WTC11 (cell line): ENCODE data around the gene CD163L1. TPM values are rescaled to one million over a fixed set of nuclear protein-coding genes. Genes with fewer than 3 reads are reported as not detected.

Experiments used
- ATAC-seq: fragments of 200-7000 bp; cut with Tn5 transposase; 2 replicates; pipeline ENCODE4 v1.10.0; 2021; ENCODE audit warnings: mild to moderate bottlenecking, moderate library complexity
- CTCF ChIA-PET: fragments of 300-600 bp; sonication (Branson Sonifier 250); formaldehyde crosslinking; loops from one replicate; lab custom pipeline; 2021; ENCODE audit warnings: antibody characterized with exemption; lab: Charles Lee
- POLR2A ChIA-PET: fragments of 350-600 bp; sonication (Branson Sonifier 250); formaldehyde crosslinking; loops from one replicate; lab custom pipeline; 2021; ENCODE audit warnings: antibody characterized with exemption; lab: Charles Lee
- DNase-seq: peaks from one replicate; pipeline ENCODE4 v3.0.0; 2021; ENCODE audit warnings: low spot score
- H3K27ac Mint-ChIP-seq: 2 replicates; pipeline ENCODE4 v1.8.0; 2021; ENCODE audit warnings: mixed read lengths
- H3K27me3 Mint-ChIP-seq: 2 replicates; pipeline ENCODE4 v1.8.0; 2021; ENCODE audit warnings: low read depth, mild to moderate bottlenecking, moderate library complexity, mixed read lengths
- H3K36me3 Mint-ChIP-seq: 2 replicates; pipeline ENCODE4 v1.8.0; 2021; ENCODE audit warnings: mixed read lengths
- H3K4me1 Mint-ChIP-seq: 2 replicates; pipeline ENCODE4 v1.8.0; 2022; ENCODE audit warnings: mixed read lengths
- H3K4me3 Mint-ChIP-seq: 2 replicates; pipeline ENCODE4 v1.8.0; 2021; ENCODE audit warnings: mild to moderate bottlenecking, moderate library complexity, mixed read lengths
- H3K9me3 Mint-ChIP-seq: 2 replicates; pipeline ENCODE4 v1.8.0; 2021; ENCODE audit warnings: mixed read lengths
- CREM ChIP-seq: sonication (generic); formaldehyde crosslinking; IDR thresholded peaks from 2 replicates; pipeline ENCODE4 v1.8.1; 2022; ENCODE audit warnings: mild to moderate bottlenecking, missing genetic modification reagents, moderate library complexity
- ELF4 ChIP-seq: sonication (generic); formaldehyde crosslinking; IDR thresholded peaks from 2 replicates; pipeline ENCODE4 v1.8.1; 2022; ENCODE audit warnings: low read depth, mild to moderate bottlenecking, moderate library complexity, missing genetic modification reagents
- EMX1 ChIP-seq: fragments of 250-450 bp; sonication (Bioruptor Pico); IDR thresholded peaks from 2 replicates; pipeline ENCODE4 v1.8.0; 2021; ENCODE audit warnings: mild to moderate bottlenecking
- ESRRA ChIP-seq: sonication (generic); formaldehyde crosslinking; IDR thresholded peaks from 2 replicates; pipeline ENCODE4 v1.8.1; 2022; ENCODE audit warnings: mild to moderate bottlenecking, missing genetic modification reagents, borderline replicate concordance
- HMGA2 ChIP-seq: fragments of 250-450 bp; sonication (Bioruptor Pico); IDR thresholded peaks from 2 replicates; pipeline ENCODE4 v1.4.0; 2021; ENCODE audit warnings: mild to moderate bottlenecking, moderate library complexity
- IRF2 ChIP-seq: sonication (generic); formaldehyde crosslinking; IDR thresholded peaks from 2 replicates; pipeline ENCODE4 v1.8.0; 2022; ENCODE audit warnings: low read depth, missing genetic modification reagents, borderline replicate concordance
- JAZF1 ChIP-seq: fragments of 250-450 bp; sonication (Bioruptor Pico); IDR thresholded peaks from 2 replicates; pipeline ENCODE4 v1.9.0; 2021; ENCODE audit warnings: moderate library complexity, mild to moderate bottlenecking, inconsistent platforms
- MXD4 ChIP-seq: fragments of 250-450 bp; sonication (Bioruptor Pico); IDR thresholded peaks from 2 replicates; pipeline ENCODE4 v1.8.0; 2021; ENCODE audit warnings: mild to moderate bottlenecking, moderate library complexity, borderline replicate concordance
- MYBL2 ChIP-seq: sonication (generic); formaldehyde crosslinking; IDR thresholded peaks from 2 replicates; pipeline ENCODE4 v1.8.1; 2023; ENCODE audit warnings: mild to moderate bottlenecking, moderate library complexity, missing genetic modification reagents
- NR1H2 ChIP-seq: sonication (generic); formaldehyde crosslinking; IDR thresholded peaks from 2 replicates; pipeline ENCODE4 v1.9.0; 2021; ENCODE audit warnings: mild to moderate bottlenecking, moderate library complexity, missing genetic modification reagents
- NR3C1 ChIP-seq: sonication (generic); formaldehyde crosslinking; conservative IDR thresholded peaks from 2 replicates; pipeline ENCODE4 v1.8.1; 2023; ENCODE audit warnings: low read depth, mild to moderate bottlenecking, missing genetic modification reagents
- SMAD3 ChIP-seq: sonication (generic); formaldehyde crosslinking; IDR thresholded peaks from 2 replicates; pipeline ENCODE4 v1.8.0; 2022; ENCODE audit warnings: missing genetic modification reagents, mild to moderate bottlenecking, borderline replicate concordance
- SP1 ChIP-seq: sonication (generic); formaldehyde crosslinking; conservative IDR thresholded peaks from 2 replicates; pipeline ENCODE4 v1.8.1; 2022; ENCODE audit warnings: missing genetic modification reagents
- TP53 ChIP-seq: sonication (generic); formaldehyde crosslinking; IDR thresholded peaks from 2 replicates; pipeline ENCODE4 v1.8.1; 2023; ENCODE audit warnings: mild to moderate bottlenecking, missing genetic modification reagents
- total RNA-seq: library from RNA; stranded (reverse); gene quantifications from 3 replicates; pipeline ENCODE4 v1.2.3, GENCODE V29; 2021
- TF ChIP-seq, protein P1 (sequence below): sonication (generic); formaldehyde crosslinking; IDR thresholded peaks from 2 replicates; pipeline ENCODE4 v1.8.0; 2023; ENCODE audit warnings: missing genetic modification reagents, mild to moderate bottlenecking, borderline replicate concordance
- TF ChIP-seq, protein P2 (sequence below): sonication (generic); formaldehyde crosslinking; IDR thresholded peaks from 2 replicates; pipeline ENCODE4 v1.8.1; 2022; ENCODE audit warnings: low read depth, mild to moderate bottlenecking, moderate library complexity, missing genetic modification reagents, borderline replicate concordance
- TF ChIP-seq, protein P3 (sequence below): sonication (generic); formaldehyde crosslinking; IDR thresholded peaks from 2 replicates; pipeline ENCODE4 v1.8.0; 2022; ENCODE audit warnings: missing genetic modification reagents
- TF ChIP-seq, protein P4 (sequence below): sonication (generic); formaldehyde crosslinking; IDR thresholded peaks from 2 replicates; pipeline ENCODE4 v1.8.0; 2022; ENCODE audit warnings: mild to moderate bottlenecking, missing genetic modification reagents
- TF ChIP-seq, protein P5 (sequence below): fragments of 250-450 bp; sonication (Bioruptor Pico); conservative IDR thresholded peaks from 2 replicates; pipeline ENCODE4 v1.9.0; 2021; ENCODE audit warnings: mild to moderate bottlenecking
- TF ChIP-seq, protein P6 (sequence below): sonication (generic); formaldehyde crosslinking; IDR thresholded peaks from 2 replicates; pipeline ENCODE4 v1.8.1; 2023; ENCODE audit warnings: mild to moderate bottlenecking, missing genetic modification reagents, moderate library complexity
- TF ChIP-seq, protein P7 (sequence below): fragments of 250-450 bp; sonication (Bioruptor Pico); IDR thresholded peaks from 2 replicates; pipeline ENCODE4 v1.9.0; 2021; ENCODE audit warnings: moderate library complexity, mild to moderate bottlenecking, inconsistent platforms, borderline replicate concordance
- TF ChIP-seq, protein P8 (sequence below): sonication (generic); formaldehyde crosslinking; IDR thresholded peaks from 2 replicates; pipeline ENCODE4 v1.8.0; 2022; ENCODE audit warnings: mild to moderate bottlenecking, missing genetic modification reagents

The CD163L1 gene
- total RNA-seq, 1 experiment from 2014 or later: 0.26 TPM

DNA sequence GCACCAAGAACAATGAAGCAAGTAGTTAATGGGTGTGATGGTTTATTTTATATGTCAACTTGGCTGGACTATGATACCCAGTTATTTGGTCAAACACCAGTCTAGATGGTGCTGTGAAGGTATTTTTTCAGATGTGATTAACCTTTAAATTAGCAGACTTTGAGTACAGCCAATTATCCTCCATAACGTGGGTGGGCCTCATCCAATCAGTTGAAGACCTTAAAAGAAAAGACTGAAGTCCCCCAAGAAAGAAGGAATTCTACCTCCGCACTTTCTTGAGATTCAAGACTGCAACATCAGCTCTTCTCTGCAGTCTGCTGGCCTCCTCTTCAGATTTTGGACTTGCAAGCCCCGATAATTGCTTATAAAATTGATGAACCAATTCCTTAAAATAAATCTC lies 47.5 kb downstream of the CD163L1 start (continued):
- TF ChIP-seq, protein P1, sequence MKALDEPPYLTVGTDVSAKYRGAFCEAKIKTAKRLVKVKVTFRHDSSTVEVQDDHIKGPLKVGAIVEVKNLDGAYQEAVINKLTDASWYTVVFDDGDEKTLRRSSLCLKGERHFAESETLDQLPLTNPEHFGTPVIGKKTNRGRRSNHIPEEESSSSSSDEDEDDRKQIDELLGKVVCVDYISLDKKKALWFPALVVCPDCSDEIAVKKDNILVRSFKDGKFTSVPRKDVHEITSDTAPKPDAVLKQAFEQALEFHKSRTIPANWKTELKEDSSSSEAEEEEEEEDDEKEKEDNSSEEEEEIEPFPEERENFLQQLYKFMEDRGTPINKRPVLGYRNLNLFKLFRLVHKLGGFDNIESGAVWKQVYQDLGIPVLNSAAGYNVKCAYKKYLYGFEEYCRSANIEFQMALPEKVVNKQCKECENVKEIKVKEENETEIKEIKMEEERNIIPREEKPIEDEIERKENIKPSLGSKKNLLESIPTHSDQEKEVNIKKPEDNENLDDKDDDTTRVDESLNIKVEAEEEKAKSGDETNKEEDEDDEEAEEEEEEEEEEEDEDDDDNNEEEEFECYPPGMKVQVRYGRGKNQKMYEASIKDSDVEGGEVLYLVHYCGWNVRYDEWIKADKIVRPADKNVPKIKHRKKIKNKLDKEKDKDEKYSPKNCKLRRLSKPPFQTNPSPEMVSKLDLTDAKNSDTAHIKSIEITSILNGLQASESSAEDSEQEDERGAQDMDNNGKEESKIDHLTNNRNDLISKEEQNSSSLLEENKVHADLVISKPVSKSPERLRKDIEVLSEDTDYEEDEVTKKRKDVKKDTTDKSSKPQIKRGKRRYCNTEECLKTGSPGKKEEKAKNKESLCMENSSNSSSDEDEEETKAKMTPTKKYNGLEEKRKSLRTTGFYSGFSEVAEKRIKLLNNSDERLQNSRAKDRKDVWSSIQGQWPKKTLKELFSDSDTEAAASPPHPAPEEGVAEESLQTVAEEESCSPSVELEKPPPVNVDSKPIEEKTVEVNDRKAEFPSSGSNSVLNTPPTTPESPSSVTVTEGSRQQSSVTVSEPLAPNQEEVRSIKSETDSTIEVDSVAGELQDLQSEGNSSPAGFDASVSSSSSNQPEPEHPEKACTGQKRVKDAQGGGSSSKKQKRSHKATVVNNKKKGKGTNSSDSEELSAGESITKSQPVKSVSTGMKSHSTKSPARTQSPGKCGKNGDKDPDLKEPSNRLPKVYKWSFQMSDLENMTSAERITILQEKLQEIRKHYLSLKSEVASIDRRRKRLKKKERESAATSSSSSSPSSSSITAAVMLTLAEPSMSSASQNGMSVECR (CRISPR knock-in tag): no peak
- TF ChIP-seq IRF2 (CRISPR knock-in tag): no peak
- TF ChIP-seq, protein P2, sequence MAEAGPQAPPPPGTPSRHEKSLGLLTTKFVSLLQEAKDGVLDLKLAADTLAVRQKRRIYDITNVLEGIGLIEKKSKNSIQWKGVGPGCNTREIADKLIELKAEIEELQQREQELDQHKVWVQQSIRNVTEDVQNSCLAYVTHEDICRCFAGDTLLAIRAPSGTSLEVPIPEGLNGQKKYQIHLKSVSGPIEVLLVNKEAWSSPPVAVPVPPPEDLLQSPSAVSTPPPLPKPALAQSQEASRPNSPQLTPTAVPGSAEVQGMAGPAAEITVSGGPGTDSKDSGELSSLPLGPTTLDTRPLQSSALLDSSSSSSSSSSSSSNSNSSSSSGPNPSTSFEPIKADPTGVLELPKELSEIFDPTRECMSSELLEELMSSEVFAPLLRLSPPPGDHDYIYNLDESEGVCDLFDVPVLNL: no peak
- TF ChIP-seq, protein P3, sequence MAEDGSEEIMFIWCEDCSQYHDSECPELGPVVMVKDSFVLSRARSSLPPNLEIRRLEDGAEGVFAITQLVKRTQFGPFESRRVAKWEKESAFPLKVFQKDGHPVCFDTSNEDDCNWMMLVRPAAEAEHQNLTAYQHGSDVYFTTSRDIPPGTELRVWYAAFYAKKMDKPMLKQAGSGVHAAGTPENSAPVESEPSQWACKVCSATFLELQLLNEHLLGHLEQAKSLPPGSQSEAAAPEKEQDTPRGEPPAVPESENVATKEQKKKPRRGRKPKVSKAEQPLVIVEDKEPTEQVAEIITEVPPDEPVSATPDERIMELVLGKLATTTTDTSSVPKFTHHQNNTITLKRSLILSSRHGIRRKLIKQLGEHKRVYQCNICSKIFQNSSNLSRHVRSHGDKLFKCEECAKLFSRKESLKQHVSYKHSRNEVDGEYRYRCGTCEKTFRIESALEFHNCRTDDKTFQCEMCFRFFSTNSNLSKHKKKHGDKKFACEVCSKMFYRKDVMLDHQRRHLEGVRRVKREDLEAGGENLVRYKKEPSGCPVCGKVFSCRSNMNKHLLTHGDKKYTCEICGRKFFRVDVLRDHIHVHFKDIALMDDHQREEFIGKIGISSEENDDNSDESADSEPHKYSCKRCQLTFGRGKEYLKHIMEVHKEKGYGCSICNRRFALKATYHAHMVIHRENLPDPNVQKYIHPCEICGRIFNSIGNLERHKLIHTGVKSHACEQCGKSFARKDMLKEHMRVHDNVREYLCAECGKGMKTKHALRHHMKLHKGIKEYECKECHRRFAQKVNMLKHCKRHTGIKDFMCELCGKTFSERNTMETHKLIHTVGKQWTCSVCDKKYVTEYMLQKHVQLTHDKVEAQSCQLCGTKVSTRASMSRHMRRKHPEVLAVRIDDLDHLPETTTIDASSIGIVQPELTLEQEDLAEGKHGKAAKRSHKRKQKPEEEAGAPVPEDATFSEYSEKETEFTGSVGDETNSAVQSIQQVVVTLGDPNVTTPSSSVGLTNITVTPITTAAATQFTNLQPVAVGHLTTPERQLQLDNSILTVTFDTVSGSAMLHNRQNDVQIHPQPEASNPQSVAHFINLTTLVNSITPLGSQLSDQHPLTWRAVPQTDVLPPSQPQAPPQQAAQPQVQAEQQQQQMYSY (CRISPR knock-in tag): no peak
- TF ChIP-seq HMGA2 (CRISPR knock-in tag): no peak
- TF ChIP-seq, protein P4, sequence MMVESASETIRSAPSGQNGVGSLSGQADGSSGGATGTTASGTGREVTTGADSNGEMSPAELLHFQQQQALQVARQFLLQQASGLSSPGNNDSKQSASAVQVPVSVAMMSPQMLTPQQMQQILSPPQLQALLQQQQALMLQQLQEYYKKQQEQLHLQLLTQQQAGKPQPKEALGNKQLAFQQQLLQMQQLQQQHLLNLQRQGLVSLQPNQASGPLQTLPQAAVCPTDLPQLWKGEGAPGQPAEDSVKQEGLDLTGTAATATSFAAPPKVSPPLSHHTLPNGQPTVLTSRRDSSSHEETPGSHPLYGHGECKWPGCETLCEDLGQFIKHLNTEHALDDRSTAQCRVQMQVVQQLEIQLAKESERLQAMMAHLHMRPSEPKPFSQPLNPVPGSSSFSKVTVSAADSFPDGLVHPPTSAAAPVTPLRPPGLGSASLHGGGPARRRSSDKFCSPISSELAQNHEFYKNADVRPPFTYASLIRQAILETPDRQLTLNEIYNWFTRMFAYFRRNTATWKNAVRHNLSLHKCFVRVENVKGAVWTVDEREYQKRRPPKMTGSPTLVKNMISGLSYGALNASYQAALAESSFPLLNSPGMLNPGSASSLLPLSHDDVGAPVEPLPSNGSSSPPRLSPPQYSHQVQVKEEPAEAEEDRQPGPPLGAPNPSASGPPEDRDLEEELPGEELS: no peak
- no peak for TF ChIP-seq MYBL2 (CRISPR knock-in tag)
- TF ChIP-seq ESRRA (CRISPR knock-in tag): no peak
- TF ChIP-seq SP1 (CRISPR knock-in tag): no peak
- TF ChIP-seq ELF4 (CRISPR knock-in tag): no peak
- TF ChIP-seq JAZF1 (CRISPR knock-in tag): no peak
- no peak for TF ChIP-seq TP53 (CRISPR knock-in tag)

DNA sequence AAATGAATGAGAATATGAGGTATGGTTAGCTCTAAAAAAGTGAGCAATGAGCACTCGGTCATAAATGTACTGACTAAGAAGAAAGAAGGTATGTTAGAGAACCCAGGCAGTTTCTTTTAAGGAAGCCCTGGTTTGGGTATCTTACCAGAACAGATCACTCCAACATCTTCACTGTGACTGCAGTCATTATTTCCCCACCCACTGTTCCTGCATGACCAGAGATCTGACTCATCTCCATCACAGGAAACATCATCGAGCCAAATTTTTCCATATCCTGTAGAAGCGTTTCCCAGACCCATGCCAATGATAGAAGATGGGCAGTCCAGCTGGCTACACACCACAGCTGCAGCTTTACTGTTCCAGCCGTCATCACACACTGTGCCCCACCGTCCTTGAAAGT lies 48.0 kb downstream of the CD163L1 start:
- DNase-seq: no peak
- Mint-ChIP-seq H3K36me3 (peaks cover 4% of the 10 kb centered on the region; the same call in 1 of the 2 replicates), H3K4me3 (no peak overlapping the region), H3K27me3 (peaks cover 5% of the 10 kb centered on the region), H3K4me1 (no peaks in the 10 kb centered on the region), H3K9me3 (peaks cover 23% of the 10 kb centered on the region), H3K27ac (no peak overlapping the region)
- POLR2A ChIA-PET: no interaction called here
- no peak for ATAC-seq
- CTCF ChIA-PET: no interaction called here
- TF ChIP-seq, protein P5, sequence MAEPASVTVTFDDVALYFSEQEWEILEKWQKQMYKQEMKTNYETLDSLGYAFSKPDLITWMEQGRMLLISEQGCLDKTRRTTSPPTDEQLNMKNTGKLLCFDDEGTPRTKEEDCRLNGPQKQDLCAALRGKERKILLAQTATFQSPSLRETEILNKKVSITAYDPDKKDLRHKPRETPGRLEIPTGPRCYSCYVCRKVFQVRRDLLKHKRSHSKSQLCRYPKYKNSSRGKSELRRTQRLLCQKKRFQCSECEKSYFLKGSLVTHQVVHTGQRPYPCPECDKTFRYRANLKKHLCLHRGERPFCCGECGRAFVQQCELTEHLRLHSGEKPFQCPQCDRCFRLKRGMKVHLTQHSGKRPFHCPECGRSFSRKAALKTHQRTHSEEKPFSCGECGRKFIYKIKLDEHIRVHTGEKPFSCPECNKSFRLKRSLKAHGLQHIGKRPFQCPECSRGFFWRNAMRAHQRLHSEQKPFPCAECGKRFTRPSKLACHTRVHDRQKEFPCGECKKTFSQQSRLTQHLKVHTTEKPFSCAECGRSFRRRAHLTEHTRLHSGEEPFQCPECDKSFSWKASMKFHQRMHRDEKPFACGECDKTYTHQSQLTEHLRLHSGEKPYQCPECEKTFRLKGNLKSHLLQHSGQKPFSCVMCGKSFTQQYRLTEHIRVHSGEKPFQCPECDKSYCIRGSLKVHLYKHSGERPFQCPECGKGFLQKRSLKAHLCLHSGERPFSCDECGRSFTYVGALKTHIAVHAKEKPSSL (CRISPR knock-in tag): no peak
- TF ChIP-seq CREM (no peak), MXD4 (no peak), SMAD3 (no peak), NR1H2 (CRISPR knock-in tag) (no peak), NR3C1 (CRISPR knock-in tag) (no peak), EMX1 (CRISPR knock-in tag) (no peak)
- TF ChIP-seq, protein P6, sequence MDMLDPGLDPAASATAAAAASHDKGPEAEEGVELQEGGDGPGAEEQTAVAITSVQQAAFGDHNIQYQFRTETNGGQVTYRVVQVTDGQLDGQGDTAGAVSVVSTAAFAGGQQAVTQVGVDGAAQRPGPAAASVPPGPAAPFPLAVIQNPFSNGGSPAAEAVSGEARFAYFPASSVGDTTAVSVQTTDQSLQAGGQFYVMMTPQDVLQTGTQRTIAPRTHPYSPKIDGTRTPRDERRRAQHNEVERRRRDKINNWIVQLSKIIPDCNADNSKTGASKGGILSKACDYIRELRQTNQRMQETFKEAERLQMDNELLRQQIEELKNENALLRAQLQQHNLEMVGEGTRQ (CRISPR knock-in tag): no peak
- TF ChIP-seq, protein P7, sequence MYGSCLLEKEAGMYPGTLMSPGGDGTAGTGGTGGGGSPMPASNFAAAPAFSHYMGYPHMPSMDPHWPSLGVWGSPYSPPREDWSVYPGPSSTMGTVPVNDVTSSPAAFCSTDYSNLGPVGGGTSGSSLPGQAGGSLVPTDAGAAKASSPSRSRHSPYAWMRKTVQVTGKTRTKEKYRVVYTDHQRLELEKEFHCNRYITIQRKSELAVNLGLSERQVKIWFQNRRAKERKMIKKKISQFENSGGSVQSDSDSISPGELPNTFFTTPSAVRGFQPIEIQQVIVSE (CRISPR knock-in tag): no peak
- TF ChIP-seq, protein P8, sequence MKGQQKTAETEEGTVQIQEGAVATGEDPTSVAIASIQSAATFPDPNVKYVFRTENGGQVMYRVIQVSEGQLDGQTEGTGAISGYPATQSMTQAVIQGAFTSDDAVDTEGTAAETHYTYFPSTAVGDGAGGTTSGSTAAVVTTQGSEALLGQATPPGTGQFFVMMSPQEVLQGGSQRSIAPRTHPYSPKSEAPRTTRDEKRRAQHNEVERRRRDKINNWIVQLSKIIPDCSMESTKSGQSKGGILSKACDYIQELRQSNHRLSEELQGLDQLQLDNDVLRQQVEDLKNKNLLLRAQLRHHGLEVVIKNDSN (CRISPR knock-in tag): no peak
